RCC 7860 (cell line): ENCODE results near the gene SP5.
"Not testable (repeated sequence)": the region's sequence is repeated elsewhere in the genome, so short reads cannot be mapped to it uniquely, and the experiment has no call there.

Experiments
- DNase-seq: peaks from one replicate; pipeline ENCODE4 v3.0.0-alpha.2; 2015; ENCODE audit warnings: low spot score
- FAIRE-seq: peaks from 2 replicates; lab custom pipeline; 2012; peaks lifted over from hg19 to GRCh38; lab: Jason Lieb, UNC

Gene SP5

GRCh38 chr2:170715062-170715931 lies at the start of gene SP5:
Gene SP5, plus strand, starts transcription at chr2:170715337. Its CDS starts 176 bp downstream, at chr2:170715513.
- DNase-seq = peak; percentile 50
- no peak for FAIRE-seq

- no peak for DNase-seq
These were observed 49.4 kb upstream of the SP5 start for GRCh38 chr2:170665743-170666142.

GRCh38 chr2:170669909-170670308 lies 45.2 kb upstream of the SP5 start:
- FAIRE-seq = no peak
- DNase-seq = no peak

More at GRCh38 chr2:170665743-170666142, 49.4 kb upstream of the SP5 start:
- no peak for FAIRE-seq

- FAIRE-seq (no peak), DNase-seq (no peak)
These were observed 44.5 kb upstream of the SP5 start for GRCh38 chr2:170670651-170671050.

- no peak for FAIRE-seq
- no peak for DNase-seq
These were observed 44.1 kb upstream of the SP5 start for GRCh38 chr2:170671079-170671478.

- not testable (repeated sequence) for DNase-seq, FAIRE-seq
These were observed 40.9 kb upstream of the SP5 start for GRCh38 chr2:170674282-170674681.

- no peak for DNase-seq
- FAIRE-seq = no peak
These were observed 39.4 kb upstream of the SP5 start for GRCh38 chr2:170675701-170676100.

GRCh38 chr2:170679607-170680079 lies 35.5 kb upstream of the SP5 start:
- DNase-seq (no peak), FAIRE-seq (no peak)

- no peak for DNase-seq
- FAIRE-seq = no peak
These were observed 34.8 kb upstream of the SP5 start for GRCh38 chr2:170680172-170680941.

- DNase-seq (no peak), FAIRE-seq (no peak)
These were observed 33.8 kb upstream of the SP5 start for GRCh38 chr2:170681311-170681710.

GRCh38 chr2:170685591-170685990 lies 29.5 kb upstream of the SP5 start:
- DNase-seq = no peak
- FAIRE-seq = no peak

GRCh38 chr2:170689481-170689880 lies 25.7 kb upstream of the SP5 start:
- FAIRE-seq = no peak

GRCh38 chr2:170690640-170691039 lies 24.5 kb upstream of the SP5 start:
- DNase-seq (no peak), FAIRE-seq (no peak)

More at GRCh38 chr2:170689481-170689880, 25.7 kb upstream of the SP5 start:
- no peak for DNase-seq

- DNase-seq = no peak
- no peak for FAIRE-seq
These were observed 20.8 kb upstream of the SP5 start for GRCh38 chr2:170694316-170694715.

- FAIRE-seq (no peak), DNase-seq (no peak)
These were observed 19.4 kb upstream of the SP5 start for GRCh38 chr2:170695521-170696410.

GRCh38 chr2:170696948-170697347 lies 18.2 kb upstream of the SP5 start:
- no peak for DNase-seq
- FAIRE-seq = no peak

GRCh38 chr2:170701011-170701410 lies 14.1 kb upstream of the SP5 start:
- FAIRE-seq (no peak), DNase-seq (no peak)

GRCh38 chr2:170703776-170704476 lies 11.2 kb upstream of the SP5 start:
- DNase-seq (no peak), FAIRE-seq (no peak)

- no peak for FAIRE-seq
These were observed 7.0 kb upstream of the SP5 start for GRCh38 chr2:170707821-170708795.

More at GRCh38 chr2:170707821-170708795, 7.0 kb upstream of the SP5 start:
- no peak for DNase-seq
